GM21367 (cell line): ENCODE data around the gene SCT.
"Not testable (repeated sequence)": the region's sequence is repeated elsewhere in the genome, so short reads cannot be mapped to it uniquely, and the experiment has no call there.

Experiments
- ATAC-seq: cut with Tn5 transposase; IDR thresholded peaks from one replicate; pipeline ENCODE4 v1.9.1; 2021; ENCODE audit not compliant: unreplicated experiment

SCT gene

DNA sequence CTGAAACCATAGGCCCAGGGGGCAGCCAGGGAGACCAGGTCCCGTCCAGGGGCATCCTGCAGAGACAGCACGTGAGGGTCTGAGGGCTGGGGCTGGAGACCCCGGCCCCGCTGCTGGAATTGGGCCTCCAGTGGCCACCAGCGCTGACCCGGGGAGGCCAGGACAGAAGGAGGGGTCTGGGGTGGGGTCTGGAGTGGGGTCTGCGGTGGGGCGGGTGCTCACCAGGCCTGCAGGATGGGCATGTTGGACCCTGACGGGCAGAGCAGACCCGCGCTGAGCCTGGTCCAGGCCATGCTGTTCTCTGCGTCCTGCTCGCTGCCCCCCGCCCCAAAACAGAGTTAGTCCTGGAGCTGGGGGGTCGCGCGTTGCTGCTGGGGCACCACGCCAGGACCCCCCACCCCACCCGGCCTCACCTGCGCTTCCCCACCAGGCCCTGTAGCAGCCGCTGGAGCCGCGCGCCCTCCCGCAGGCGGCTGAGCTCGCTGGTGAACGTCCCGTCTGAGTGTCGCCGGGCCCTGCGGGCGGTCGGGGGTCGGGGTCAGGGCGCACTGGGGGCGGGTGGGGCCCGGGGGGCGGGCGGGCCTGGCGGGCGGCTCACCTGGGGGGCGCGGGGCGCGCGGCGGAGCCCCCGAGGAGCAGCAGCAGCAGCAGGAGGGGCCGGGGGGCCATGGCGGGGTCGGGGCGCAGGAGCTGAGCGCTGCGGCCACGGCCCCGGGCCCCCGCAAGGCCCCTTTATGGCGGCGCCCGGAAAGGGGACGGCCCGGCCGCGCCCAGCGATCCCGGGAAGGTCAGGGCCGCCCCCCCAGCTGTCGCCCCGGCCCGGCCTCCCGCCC lies at the start of gene SCT:
Gene SCT, minus strand, starts transcription at position 707 of the 833 bp plus-strand sequence. Its CDS starts 38 bp downstream, at position 669.
- no peak for ATAC-seq

- no peak for ATAC-seq
These were observed 47.4 kb upstream of the SCT start for GRCh38 chr11:674406-674805.

DNA sequence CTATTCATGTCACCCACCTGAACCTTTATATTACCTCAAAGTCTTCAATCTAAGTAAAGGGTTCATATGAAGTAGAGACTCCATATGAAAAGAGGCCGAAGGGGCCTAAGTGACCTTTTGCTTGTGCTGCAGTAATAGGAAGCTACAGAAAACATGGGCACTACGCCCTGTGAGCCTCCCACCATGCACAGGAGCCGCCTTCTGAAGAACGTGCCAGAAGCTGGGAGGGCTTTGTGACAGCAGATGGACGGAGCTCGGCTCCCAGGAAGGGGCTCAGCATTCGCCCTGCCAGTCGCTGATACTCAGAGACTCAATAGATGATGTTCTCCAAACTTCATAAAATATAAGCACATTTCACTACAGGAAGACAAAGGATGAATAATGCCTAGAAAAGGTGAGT lies 46.9 kb upstream of the SCT start:
- no peak for ATAC-seq

- no peak for ATAC-seq
These were observed 38.8 kb upstream of the SCT start for GRCh38 chr11:665704-666281.

GRCh38 chr11:665062-665703 lies 38.2 kb upstream of the SCT start:
- no peak for ATAC-seq

- no peak for ATAC-seq
These were observed 35.8 kb upstream of the SCT start for GRCh38 chr11:662689-663274.

- no peak for ATAC-seq
These were observed 33.9 kb upstream of the SCT start for GRCh38 chr11:660681-661444.

GRCh38 chr11:660281-660680 lies 33.3 kb upstream of the SCT start:
- ATAC-seq = no peak

GRCh38 chr11:659532-660085 lies 32.6 kb upstream of the SCT start:
- no peak for ATAC-seq

GRCh38 chr11:657691-658126 lies 30.7 kb upstream of the SCT start:
- no peak for ATAC-seq

DNA sequence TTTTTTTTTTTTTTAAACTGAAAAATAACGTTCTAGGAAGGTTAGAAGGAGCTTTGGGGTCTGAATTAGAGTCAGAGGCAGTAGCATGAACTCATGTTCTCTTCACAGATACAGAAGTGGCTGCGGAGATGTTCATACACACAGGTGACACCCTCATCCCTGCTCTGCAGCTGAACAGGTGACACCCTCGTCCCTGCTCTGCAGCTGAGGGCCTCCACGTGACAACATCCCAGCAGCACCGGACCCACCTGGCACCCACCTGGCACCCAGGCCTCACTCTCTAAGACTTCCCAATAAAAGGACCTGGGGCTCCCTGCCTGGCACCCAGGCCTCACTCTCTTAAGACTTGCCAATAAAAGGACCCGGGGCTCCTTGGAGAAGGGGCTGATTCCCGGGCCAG lies 29.9 kb upstream of the SCT start:
- ATAC-seq = no peak

DNA sequence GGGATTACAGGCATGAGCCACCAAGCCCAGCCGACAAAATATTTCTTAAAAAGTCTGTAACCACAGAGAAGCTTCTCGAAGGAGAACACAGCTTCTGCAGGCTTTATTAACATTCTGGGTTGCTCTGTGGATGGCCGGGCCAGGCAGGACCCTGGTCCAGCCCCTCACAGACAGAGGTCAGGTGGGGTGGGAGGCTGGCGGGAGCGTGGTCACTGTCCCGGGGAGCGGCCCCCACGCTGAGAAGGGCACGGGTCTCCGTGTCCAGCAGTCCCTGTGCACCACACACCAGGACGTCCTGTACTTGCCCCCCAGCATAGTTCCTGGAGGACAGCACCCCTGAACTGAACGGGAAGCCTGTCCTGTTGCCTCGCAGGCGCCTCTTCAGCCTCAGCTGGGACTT lies 29.4 kb upstream of the SCT start:
- no peak for ATAC-seq

DNA sequence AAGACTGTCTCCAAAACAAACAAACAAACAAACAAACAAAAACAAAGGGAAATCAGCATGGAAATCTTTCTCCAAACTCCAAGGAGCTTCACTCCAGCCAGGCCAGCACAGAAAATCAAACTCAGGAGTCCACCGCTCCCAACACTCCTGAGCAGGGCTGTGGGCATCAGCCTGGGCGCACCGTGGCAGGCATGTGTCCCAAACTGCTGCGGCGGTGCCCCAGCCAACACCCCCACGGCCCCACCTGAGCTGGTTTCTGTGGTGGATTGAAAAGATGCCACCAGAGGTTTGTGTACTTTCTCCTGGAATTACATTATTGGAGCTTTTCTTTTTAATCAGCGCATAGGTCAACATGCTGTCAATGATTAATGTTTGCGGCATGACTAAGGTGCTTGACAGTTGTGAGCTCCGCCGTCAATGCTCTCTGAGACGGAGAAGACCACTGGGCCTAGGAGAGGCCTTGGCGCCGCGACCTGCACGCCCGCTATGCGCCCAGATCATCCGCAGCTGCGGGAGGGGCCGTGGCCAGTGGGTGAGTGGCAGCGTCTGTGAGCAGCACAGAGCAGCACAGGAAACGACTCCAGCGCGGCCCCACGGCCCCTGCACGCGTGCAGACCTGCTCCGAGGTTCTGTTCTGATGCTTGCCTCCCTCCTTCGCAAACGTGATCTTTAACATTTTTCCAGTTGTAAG lies 28.2 kb upstream of the SCT start:
- ATAC-seq = no peak

DNA sequence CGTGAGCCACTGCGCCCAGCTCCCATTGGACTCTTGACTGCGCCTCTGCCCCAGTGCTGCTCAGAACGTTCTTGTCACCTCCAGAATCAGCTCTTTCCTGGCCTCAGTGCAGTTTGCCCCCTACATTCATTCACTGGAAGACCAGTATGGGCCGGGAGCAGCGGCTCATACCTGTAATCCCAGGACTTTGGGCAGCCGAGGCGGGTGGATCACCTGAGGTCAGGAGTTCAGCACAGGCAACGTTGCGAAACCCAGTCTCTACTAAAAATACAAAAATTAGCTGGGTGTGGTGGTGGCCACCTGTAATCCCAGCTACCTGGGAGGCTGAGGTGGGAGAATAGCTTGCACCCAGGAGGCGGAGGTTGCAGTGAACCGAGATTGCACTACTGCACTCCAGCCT lies 27.5 kb upstream of the SCT start:
- ATAC-seq = not testable (repeated sequence)

DNA sequence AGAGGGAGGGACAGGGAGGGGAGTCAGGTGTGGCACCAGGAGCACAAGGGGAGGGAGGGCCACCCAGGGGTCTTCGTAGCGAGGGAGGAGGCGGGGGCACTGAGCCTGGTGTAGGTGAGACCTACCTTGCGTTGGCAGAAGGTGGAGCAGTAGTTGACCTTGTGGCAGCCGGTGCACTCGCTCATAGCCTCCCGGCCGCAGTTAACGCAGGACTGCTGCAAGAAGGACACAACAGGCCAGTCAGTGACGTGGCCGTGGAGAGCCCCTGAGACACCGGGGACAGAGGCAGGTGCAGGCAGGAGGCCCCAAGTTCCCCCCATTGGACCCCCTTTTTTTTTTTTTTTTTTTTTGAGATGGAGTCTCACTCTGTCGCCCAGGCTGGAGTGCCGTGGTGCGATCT lies 26.9 kb upstream of the SCT start:
- no peak for ATAC-seq

- ATAC-seq = not testable (repeated sequence)
These were observed 26.2 kb upstream of the SCT start for GRCh38 chr11:653136-653535.

DNA sequence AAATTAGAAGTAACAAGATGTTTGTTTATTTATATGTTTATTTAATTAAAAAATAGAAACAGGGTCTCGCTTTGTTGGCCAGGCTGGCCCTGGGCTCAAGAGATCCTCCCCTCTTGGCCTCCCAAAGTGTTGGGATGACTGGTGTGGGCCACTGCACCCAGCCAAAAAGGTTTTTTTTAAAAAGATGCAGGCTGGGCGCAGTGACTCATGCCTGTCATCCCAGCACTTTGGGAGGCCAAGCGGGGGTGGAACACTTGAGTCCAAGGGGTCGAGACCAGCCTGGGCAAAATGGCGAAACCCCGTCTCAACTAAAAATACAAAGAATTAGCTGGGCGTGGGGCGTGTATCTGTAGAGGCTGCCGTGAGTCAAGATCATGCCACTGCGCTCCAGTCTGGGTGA lies 23.5 kb upstream of the SCT start:
- ATAC-seq = no peak

- ATAC-seq = not testable (repeated sequence)
These were observed 20.7 kb upstream of the SCT start for GRCh38 chr11:647672-648158.

DNA sequence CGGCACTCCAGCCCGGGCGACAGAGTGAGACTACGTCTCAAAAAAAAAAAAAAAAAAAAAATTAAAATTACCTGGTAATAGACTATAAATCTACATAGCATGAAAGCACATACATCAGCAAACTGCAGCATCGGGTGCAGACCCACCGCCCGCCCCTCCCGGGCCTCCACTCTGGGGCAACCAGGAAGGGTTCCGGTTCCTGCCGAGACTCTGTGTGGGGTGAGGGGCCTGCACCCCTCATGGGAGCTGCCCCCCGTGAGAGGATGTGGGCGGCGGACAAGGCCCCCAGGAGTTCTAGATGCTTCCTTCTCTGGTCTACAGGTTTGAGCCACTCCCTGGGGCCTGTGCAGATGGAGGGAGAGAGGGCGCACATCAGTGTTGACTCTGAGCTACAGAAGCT lies 19.2 kb upstream of the SCT start:
- ATAC-seq = no peak

GRCh38 chr11:645536-645935 lies 18.6 kb upstream of the SCT start:
- ATAC-seq = no peak
